NCI-H1092 treated with DMSO at 0.1 percent for 48 hours (cell line): ENCODE measurements around the gene PCBP1.
A peak's percentile ranks its signal among the peaks of the same experiment; 100 is the strongest.
"Not testable (repeated sequence)": the region's sequence is repeated elsewhere in the genome, so short reads cannot be mapped to it uniquely, and the experiment has no call there.

Experiments used
- DNase-seq: peaks from one replicate; lab custom pipeline; 2025; lab: John Stamatoyannopoulos, UW

Gene PCBP1

DNA sequence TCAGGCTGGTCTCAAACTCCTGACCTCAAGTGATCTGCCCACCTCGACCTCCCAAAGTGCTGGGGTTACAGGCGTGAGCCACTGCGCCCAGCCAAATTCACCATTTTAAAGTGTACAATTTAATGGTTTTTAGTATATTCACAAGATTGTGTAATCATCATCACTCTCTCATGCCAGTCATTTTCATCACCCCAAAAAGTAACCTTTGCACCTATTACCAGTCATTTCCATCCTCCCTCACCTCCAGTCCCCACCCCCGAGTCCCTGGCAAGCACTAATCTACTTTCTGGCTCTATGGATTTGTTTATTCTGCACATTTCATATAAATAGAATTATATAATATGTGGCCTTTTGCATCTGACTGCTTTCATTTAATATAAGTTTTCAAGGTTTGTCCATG, 10.8 kb downstream of the PCBP1 start:
- DNase-seq, result no peak

DNA sequence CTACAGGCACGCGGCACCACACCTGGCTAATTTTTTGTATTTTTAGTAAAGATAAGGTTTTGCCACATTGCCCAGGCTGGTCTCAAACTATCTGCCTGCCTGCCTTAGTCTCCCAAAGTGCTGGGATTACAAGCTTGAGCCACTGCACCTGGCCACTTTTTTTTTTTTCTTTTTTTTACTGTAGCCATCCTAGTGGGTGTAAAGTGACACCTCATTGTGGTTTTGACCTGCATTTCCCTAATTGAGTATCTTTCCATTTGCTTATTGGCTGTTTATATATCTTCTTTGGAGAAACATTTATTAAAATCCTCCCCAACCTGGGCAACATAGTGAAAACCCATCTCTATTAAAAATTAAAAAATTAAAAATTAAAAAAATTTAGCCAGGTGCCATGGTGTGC, 12.0 kb downstream of the PCBP1 start:
- DNase-seq, result no peak

DNA sequence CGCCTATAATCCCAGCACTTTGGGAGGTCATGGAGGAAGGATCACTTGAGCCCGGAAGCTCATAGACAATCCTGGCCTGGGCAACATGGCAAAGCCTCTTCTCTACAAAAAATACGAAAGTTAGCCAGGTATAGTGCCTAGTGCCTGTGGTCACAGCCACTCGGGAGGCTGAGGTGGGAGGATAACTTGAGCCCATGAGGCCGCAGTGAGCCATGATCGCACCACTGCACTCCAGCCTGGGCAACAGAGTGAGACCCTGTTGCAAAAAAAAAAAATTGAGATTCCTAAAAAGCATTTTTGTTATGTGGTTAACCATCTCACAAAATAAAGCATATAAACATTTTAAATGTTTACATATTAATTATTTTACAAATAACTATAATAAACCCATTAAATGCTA, 13.9 kb downstream of the PCBP1 start:
- DNase-seq, result no peak

DNA sequence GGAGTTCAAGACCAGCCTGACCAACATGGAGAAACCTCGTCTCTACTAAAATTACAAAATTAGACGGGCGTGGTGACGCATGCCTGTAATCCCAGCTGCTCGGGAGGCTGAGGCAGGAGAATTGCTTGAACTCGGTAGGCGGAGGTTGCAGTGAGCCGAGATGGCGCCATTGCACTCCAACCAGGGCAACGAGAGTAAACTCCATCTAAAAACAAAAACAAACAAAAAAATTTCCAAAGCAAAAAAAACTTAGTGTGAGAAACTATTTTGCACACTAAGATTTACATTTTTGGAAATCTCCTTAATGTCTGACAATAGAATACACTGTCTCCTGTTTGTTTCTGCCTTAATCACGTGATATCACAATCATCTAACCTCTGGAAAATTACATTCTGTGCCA, 14.4 kb downstream of the PCBP1 start:
- DNase-seq, result not testable (repeated sequence)

DNA sequence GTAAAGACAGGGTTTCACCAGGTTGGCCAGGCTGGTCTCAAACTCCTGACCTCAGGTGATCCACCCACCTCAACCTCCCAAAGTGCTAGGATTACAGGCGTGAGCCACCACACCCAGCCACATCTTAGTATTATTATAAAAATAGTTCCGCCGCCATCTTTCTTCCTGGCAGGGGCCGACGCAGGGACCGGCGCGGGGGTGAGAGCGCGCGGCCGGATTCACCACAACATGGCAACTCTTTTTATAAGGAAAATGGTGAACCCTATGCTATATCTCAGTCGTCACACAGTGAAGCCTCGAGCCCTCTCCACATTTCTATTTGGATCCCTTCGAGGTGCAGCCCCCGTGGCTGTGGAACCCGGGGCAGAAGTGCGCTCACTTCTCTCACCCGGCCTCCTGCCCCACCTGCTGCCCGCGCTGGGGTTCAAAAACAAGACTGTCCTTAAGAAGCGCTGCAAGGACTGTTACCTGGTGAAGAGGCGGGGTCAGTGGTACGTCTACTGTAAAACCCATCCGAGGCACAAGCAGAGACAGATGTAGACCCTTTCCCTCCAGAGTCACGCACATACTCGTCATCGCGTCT, 15.1 kb downstream of the PCBP1 start:
- DNase-seq, result not testable (repeated sequence)

DNA sequence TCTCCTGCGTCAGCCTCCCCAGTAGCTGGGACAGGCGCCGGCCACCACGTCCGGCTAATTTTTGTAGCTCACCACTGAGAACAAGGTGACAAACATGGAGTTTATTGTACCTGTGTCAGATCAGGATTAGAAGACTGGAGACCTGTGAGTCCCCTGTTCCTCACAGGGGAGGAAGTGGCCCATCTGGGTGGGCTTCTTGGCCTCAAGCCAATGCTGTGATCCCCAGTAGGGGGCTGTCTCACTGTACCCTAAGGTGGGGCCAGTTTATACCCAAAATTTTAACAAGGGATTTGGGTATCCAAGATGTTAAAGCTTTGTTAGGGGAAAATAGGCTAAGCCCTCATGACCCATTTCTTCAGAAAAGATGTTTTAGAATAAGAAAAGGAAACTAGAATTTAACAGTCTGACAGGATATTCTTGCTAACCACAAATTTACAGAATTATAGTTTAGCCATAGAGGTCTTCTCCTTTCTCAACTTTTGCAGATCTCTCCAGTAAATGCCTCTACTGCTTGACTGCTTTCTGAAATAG, 16.3 kb downstream of the PCBP1 start:
- no peak for DNase-seq

DNA sequence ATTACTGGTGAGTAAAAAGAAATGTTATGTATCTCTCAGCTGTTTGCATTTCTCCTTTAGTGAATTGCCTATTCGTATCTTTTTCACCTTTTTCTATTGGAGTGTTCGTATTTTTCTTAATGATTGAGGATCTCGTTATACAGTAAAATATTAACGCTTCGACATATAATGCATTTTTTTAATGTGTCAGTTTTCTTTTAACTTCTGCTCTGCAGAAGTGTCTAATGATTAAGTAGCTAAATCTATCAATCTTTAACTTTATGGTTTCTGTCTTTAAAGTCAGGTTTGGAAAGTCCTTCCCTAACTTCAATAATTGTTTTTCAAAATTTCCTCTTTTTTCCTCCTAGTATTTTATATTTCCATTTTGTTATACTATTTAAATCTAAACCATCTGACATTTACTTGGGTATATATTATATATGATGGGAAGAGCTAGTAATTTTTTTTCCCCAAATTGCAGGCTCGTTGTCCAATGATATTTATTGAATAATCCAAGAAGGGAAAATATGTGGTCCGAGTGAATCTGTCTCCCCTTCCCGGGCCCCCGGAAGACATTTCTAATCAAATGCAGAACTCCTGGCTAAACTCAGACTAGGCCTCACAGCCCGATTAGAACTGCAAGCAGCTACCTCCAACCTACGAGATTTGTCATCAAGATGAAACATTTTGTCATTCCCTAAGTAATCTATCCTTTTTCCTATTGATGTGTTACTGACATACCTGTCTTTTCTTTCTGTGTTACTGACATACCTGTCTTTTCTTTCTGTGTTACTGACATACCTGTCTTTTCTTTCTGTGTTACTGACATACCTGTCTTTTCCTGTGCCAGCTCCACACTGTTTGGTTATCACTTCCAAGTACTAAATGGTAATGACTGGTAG, 17.2 kb downstream of the PCBP1 start:
- no peak for DNase-seq

DNA sequence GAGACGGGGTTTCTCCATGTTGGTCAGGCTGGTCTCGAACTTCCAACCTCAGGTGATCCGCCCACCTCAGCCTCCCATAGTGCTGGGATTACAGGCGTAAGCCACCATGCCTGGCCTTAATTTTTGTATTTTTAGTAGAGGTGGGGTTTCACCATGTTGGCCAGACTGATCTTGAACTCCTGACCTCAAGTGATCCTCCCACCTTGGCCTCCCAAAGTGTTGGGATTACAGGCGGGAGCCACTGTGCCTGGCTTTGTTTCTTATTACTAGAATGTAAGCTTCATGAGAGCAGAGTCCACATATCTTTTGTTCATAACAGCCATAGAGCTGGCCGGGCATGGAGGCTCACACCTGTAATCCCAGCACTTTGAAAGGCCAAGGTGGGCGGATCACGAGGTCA, 18.9 kb downstream of the PCBP1 start:
- DNase-seq, result not testable (repeated sequence)

DNA sequence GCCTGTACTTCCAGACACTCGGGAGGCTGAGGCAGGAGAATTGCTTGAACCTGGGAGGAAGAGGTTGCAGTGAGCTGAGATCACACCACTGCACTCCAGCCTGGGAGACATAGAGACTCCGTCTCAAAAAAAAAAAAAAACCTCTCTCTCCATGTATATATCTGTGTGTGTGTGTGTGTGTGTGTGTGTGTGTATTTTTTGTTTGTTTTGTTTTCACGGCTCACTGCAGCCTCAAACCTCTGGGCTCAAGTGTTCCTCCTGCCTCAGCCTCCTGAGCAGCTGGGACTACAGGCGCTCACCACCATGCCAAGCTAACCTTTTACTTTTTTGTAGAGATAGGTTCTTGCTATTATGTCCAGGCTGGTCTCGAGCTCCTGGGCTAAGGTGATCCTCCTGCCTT, 23.1 kb downstream of the PCBP1 start:
- not testable (repeated sequence) for DNase-seq

DNA sequence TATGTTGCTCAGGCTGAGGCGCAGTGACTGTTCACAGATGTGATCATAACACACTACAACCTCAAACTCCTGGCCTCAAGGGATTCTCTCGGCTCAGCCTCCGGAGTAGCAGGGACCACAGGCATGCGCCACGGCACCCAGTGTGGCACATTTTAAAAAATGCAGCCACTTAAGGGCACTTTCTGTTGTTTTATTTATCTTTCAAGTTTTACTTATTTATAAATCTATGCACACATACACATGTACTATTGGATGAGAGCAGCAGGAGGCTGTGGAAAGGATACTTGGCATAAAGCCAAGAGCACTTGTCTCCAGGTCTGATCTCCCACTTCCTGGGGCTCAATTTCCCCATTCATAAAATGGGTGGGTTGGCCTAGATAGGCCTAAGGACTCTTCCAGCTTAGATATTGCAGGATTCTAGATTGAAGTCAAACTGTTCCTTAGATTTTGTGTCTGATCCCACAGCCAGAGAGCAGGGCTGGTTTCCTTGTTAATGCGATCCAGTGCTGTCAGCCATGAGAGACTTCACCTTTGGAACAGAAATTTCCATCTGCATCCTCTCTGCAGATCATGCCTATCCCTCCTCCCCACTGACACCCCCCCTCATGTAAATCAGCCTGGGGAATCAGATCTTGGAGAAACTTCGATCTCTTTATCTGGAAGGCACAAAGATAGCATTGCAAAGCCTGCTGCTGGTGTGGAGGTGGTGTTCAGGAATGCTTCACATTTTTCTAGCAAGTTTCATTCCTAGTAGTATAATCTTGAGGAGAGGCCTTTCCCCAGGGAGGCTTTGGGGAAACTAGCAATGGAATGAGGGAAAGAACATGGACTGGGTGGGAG, 24.7 kb downstream of the PCBP1 start:
- DNase-seq, result peak; percentile 14

DNA sequence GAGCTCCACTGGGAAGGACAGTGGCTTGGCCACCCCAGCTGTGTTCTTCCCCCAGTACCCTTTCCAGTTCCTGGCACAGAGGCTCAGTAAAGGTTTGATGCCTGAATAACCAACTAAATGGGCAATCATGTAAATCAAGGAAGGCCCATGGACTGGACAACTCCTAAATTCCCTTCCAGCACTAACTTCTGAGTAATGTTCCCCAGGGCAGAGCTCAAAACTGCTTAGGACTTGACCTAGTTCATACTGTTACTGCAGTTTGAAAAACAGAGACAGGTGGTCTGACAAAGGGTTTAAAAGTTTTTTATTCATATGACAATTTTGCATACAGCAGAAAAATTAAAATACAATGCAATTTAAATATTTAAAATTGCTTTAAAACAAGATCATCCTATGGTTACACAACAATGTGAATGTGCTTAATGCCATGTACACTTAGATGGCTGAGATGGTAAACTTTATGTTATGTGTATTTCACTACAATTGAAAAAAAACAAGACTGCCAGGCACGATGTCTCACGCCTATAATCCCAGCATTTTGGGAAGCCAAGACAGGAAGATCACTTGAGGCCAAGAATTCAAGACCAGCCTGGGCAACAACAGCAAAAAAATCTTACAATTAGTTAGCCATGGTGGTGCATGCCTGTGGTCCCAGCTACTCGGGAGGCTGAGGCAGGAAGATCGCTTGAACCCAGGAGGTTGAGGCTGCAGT, 26.2 kb downstream of the PCBP1 start:
- no peak for DNase-seq

DNA sequence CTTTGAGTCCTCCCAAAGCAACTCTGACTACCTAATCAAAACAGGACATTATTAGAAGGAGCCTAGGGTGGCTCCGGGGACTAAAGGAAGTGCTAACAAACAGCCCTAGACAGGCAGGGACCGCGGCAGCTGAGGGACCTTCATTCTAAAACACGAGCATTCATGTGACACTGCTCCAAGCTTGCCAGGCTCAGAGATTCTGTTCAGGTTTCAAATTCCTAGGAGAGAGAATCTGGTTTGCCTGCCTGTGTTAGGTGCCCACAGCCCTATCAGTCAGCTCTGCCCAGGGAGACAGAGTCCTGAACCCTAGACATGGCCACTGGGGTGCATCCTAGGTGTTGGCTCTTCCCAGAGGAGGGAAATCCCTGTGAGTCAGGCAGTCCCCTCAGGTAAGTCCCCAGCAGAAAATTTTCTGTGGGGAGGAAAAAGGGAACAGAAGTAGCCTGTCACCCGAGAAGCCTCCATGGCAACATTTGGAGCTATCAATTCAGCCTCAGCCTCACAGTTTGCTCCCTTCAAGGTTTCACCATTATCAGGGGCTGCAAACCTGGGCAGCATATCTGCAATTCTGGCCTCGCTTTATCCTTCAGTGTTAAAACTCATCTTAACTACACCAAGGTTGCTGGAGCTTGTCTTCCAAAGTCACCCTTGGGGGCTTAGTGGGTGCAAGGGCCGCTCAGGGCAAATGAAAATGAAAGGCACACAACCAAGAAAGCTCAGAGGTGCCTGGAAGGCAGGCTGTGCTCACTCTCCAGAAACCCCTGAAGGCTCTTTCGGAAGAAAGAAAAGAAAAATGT, 28.6 kb downstream of the PCBP1 start:
- no peak for DNase-seq

DNA sequence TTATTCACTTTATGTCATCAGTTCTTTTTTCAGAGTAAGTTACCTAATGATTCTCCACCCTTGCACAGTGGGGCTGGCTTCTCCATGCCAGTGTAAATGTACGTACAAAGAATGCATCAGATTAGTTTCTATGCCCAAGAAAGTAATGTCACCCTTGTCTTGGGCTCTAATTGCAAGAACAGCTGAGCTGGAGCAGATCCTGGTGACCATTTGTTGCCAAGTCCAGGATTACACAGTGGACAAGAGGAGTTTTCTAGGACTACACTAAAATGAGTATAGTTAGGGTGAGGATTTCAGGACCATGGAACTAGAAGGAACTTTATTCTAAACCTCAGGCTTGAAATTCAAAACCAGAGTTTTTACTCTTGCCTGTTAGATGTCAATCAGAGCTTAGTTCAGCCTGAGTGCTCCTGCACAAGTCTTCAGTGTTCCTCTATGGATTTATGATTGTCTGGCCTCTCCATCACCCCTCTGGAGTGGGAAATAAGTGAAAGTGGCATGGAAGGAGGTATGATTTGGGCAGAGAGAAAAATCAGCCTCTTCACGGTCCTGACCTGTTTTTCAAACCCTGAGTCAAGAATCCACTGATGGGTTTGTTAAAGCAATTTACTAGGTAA, 29.8 kb downstream of the PCBP1 start:
- DNase-seq, result no peak

DNA sequence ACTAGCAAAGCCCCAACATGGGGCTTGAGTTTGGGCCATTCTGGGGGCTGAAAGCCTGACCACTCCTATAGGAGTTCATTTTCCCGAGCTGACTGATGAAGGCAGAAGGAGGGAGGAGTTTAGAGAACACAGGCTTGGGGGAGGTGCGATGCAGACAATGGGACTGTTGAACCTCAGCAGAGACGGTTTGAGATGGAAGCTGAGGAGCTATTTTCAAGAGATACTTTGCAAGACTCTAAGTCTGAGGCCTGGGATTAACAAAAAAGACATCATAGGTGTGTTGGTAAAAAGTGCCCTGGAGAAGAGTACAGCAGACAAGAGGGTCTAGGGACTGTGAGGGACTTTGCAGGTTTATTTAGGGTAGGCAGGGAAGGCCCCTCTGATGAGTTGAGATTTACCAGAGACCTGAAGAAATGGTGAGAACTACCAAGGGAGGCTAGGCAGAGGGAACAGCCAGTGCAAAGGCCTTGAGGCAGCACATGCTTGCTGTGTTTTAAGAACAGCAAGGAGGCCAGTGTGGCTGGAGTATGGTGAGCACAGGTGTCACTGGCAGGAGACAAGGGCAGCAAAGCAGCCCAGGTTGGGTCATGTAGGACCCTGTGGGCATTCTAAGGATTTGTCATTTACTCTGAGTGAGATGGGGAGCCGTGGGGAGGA, 31.6 kb downstream of the PCBP1 start:
- no peak for DNase-seq

DNA sequence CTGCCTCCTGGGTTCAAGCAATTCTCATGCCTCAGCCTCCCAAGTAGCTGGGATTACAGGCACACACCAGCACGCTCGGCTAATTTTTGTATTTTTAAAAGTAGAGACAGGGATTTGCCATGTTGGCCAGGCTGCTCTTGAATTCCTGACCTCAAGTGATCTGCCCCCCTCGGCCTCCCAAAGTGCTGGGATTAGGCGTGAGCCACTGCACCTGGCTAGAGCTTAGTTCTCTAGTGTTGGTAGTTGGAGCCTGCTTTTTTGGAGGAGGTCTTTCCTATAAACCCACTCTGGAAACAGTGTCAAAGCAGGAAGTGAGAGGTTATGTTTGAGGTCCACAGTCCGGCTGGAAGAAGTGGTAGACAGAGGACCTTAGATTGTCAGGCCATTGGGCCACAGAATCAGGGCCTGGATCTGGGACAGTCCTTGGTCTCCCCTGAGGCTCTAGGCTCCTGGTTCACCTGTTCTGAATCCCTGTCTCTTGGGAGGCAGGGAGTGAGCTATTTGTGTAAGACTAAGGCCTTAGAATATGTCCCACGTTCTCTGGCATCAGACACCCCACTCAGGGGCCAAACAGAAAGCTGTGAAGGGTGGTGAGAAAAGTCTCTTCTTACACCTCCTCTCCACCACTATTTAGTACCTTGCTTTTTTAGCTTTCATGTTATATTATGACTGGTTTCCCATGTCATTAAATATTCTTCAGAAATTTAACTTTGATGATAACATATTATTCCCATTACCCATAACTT, 34.5 kb downstream of the PCBP1 start:
- DNase-seq, result no peak

DNA sequence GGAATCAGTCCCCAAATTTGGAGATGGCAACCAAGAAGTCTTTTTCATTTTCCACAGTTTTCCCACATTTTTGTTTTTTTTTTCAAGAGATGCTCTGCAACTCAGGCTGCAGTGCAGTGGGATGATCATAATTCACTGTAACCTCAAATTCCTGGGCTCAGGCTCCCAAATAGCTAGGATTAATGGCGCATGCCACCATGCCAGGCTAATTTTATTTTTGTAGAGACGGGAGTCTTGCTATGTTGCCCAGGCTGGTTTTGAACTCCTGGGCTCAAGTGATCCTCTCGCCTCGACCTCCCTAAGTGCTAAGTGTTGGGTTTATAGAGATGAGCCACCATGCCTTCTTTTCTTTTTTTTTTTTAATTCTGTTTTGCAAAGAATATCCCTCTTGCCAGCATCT, 35.2 kb downstream of the PCBP1 start:
- no peak for DNase-seq

DNA sequence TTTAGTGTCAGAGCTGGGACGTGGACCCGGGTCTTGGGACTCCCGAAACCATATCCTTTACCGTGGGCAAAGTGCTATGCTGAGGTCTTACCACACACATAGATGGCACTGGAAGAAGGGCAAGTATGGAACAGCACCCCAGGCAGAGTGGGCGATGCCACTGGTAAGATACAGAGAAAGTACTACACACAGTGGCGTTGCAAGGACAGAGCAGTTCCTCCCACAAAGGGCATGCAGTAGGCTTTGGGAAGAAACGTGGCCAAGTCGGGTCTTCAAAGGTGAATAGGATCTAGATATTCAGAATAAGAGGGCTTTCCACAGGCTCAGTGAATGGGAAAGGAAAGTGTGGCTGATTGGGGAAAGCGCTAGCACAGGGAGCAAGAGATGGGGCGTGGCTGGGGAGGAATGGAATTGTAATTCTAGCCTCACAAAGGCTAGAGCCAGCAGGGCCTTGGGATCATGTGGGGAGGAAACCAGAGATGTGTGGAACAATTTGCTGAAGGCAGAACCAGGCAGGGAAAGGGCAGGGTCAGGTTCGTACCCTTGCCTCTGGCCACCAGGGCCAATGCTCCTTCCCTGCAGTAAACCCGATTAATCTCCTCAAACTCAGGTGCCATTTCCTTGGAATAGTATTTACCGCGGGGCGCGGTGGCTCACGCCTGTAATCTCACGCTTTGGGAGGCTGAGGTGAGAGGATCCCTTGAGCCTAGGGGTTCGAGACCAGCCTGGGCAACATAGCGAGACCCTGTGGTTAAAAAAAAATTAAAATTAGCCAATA, 36.0 kb downstream of the PCBP1 start:
- DNase-seq, result no peak

DNA sequence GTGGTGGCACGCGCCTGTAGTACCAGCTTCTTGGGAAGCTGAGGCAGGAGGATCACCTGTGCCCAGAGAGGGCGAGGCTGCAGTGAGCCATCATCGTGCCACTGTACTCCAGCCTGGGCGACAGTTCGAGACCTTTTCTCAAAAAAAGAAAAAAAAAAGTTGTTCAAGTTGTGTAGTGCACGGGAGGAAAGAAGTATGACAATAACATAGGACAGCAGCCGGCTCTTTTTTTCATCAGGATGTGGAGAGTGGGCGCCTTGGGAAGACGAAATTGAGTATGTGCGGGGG, 36.5 kb downstream of the PCBP1 start:
- DNase-seq, result no peak

DNA sequence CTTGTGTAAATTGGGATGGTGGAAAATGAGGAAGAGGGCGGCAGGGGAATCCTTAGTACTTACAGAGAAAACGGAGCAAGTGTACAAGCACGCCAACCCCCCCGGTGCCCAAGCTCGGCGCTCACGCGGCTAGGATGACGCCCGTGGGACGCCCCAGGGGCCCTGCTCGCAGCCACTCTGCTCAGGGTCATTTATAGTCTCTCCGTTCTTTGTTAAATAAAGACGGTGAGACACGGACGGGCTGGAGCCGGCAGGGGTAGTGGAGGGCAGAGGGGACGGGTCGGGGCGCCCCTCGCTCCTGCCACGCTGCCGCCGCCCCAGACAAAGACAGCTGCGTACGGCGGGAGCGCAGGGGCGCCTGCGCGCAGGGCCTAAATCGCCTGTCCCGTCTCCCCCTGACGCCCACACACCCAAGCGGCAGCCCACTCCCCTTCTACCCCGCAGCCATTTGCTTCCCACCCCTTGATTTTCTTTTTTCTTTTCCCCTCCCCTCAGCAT, 37.8 kb downstream of the PCBP1 start:
- peak; percentile 71 for DNase-seq
